Activated naive CD4-positive, alpha-beta T cell treated with anti-CD3 and anti-CD28 coated beads, Interleukin-2, amount 50 U/mL, for 72 hours (primary cell): ENCODE results near the gene GRM1. TPM values are rescaled to one million over a fixed set of nuclear protein-coding genes. Genes with fewer than 3 reads are reported as not detected.
A peak's percentile ranks its signal among the peaks of the same experiment; 100 is the strongest.

Experiments
- ATAC-seq, 2 donors: fragments of 150-1000 bp; cut with Tn5 transposase; 2 replicates each; pipeline ENCODE4 v1.10.0; 2021; ENCODE audit warnings: mild to moderate bottlenecking in 2 of 2, moderate library complexity in 2 of 2
- DNase-seq, 2 donors: peaks; one replicate each; pipeline ENCODE4 v3.0.0; 2021 to 2022; ENCODE audit warnings: low spot score in 2 of 2
- H3K27ac Mint-ChIP-seq, 2 donors: one replicate each; pipeline ENCODE4 v1.8.0; 2022; ENCODE audit warnings: mild to moderate bottlenecking in 2 of 2, mixed read lengths in 2 of 2
- H3K36me3 Mint-ChIP-seq, 2 donors: one replicate each; pipeline ENCODE4 v1.8.0; 2022; ENCODE audit warnings: mixed read lengths in 2 of 2
- H3K9me3 Mint-ChIP-seq, 2 donors: one replicate each; pipeline ENCODE4 v1.8.0; 2022; ENCODE audit warnings: mixed read lengths in 2 of 2
- total RNA-seq, 2 donors: library from RNA; stranded (reverse); gene quantifications; one replicate each; pipeline ENCODE4 v1.2.3, GENCODE V29; 2022

Gene GRM1
- not detected for total RNA-seq

- ATAC-seq (no peak), DNase-seq (no peak)
- Mint-ChIP-seq H3K36me3 (peaks cover 8 to 23% of the 10 kb centered on the region in 2 donors), H3K27ac (no peak within 1 kb of the TSS), H3K9me3 (no peaks in the 10 kb centered on the region)
These were observed at the start of gene GRM1 for GRCh38 chr6:146028851-146029572. Gene GRM1, plus strand, starts transcription at chr6:146029062. Its CDS starts 456 bp downstream, at chr6:146029518.

DNA sequence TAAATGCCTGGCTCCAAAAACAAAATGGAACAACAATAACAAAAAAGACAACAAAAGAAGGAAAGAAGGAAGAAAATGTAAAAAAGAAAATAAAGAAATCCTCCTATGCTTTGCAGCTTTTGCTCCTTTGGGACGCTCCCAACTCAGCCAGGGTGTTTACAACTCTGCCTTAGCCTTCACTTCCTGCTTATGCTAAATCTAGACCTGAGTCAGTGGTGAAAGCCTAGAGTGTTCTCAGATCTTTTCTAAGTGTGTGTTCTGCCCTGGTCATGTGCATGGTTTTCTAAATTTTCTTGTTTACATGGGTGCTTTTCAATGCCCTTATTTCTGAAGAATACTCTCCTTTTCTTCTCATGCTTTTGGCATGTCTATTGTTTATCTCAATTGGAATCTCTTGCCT is 19.5 kb upstream of the GRM1 start:
- DNase-seq (no peak), ATAC-seq (no peak)
- Mint-ChIP-seq H3K27ac (no peak overlapping the region), H3K36me3 (peaks cover 0 to 8% of the 10 kb centered on the region in 2 donors), H3K9me3 (peaks cover 11 to 13% of the 10 kb centered on the region in 2 donors)

DNA sequence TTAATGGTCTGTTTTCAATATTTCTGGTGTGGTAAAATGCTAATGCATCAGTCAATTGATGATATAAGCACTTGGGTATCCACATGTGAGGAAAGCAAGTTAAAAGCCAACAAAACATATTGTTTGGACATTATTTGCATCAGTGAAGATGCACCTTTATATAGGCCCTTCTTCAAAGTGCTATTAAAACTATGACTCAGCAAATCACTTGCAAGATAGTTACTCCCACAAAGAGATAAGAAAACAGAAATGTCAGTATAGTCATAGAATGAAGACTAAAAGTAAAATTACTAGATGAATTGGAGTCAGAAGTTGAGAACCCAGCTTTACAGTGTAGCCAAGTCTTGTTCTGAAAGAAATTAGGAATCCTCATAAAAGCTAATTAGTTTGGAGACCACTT is 14.6 kb upstream of the GRM1 start:
- ATAC-seq (no peak), DNase-seq (no peak)
- H3K27ac Mint-ChIP-seq: no peak overlapping the region
- H3K9me3 Mint-ChIP-seq: peaks cover 11 to 12% of the 10 kb centered on the region in 2 donors
- peaks cover 0 to 8% of the 10 kb centered on the region in 2 donors for H3K36me3 Mint-ChIP-seq

DNA sequence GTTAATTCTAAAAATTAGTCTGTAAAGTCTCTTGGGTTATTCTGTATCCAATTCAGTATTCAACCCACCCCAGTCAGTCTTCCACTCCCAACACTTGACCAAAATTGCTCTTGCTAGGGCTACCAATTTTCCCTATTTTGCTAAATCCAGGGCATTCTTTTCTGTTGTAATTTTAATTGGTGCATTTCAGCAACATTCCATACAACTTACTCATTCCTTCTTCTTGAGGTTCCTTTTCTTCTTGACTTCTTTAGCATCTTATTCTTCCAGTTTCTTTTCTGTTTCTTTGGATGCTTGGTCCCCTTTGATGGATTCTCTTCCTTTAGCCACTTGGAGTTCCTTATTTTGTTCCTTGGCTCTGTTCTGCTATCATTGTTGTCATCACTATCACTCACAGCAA is 11.2 kb upstream of the GRM1 start:
- no peak overlapping the region for H3K27ac Mint-ChIP-seq
- ATAC-seq: no peak
- no peak for DNase-seq
- H3K36me3 Mint-ChIP-seq: no peaks in the 10 kb centered on the region
- peaks cover 0 to under 1% of the 10 kb centered on the region in 2 donors for H3K9me3 Mint-ChIP-seq

GRCh38 chr6:146026873-146027272 is 2.0 kb upstream of the GRM1 start:
- DNase-seq: no peak
- no peak for ATAC-seq
- H3K9me3 Mint-ChIP-seq: no peaks in the 10 kb centered on the region
- no peak overlapping the region for H3K27ac Mint-ChIP-seq
- peaks cover 8 to 23% of the 10 kb centered on the region in 2 donors for H3K36me3 Mint-ChIP-seq

GRCh38 chr6:146027586-146028251 is 1.1 kb upstream of the GRM1 start:
- ATAC-seq: peak in 1 of 2 donors; percentile 11
- no peak for DNase-seq
- peak overlapping the region in 1 of 2 donors; percentile 11 for H3K27ac Mint-ChIP-seq
- no peaks in the 10 kb centered on the region for H3K9me3 Mint-ChIP-seq
- peaks cover 8 to 23% of the 10 kb centered on the region in 2 donors for H3K36me3 Mint-ChIP-seq

DNA sequence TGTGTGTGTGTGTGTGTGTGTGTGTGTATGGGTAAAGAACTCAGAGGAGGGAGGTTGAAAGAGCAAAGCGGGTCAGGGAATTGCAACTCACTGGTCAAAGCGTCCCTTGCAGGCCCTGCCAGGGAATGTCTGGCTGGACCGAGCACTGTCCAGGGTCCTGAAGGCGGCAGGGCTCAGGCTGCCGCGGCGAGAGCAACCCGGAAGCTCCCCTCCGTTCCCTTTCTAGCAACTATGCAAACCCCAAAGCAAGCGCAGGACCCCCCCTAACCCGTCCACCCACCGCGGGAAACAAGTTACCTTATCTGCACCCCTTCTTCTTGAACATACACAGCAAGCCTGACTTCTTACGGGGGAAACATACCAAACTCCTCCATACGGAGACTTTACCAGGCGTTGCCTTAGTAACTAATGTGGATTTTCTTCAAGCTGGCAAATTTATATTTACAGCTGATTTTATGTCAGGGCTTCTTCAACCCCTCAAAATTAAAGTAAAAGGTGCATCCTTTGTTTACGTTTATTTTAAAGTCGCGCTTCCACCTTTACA is 538 bp upstream of the GRM1 start:
- no peak overlapping the region for H3K27ac Mint-ChIP-seq
- peaks cover 8 to 23% of the 10 kb centered on the region in 2 donors for H3K36me3 Mint-ChIP-seq
- peak in 1 of 2 donors; percentile 53 for DNase-seq
- ATAC-seq: peak in 1 of 2 donors; percentile 58
- no peaks in the 10 kb centered on the region for H3K9me3 Mint-ChIP-seq

GRCh38 chr6:146029573-146030184 is 817 bp downstream of the GRM1 start:
- ATAC-seq (no peak), DNase-seq (no peak)
- peaks cover 8 to 23% of the 10 kb centered on the region in 2 donors for H3K36me3 Mint-ChIP-seq
- no peaks in the 10 kb centered on the region for H3K9me3 Mint-ChIP-seq
- no peak overlapping the region for H3K27ac Mint-ChIP-seq

- DNase-seq: no peak
- Mint-ChIP-seq H3K9me3 (no peaks in the 10 kb centered on the region), H3K27ac (no peak overlapping the region), H3K36me3 (peaks cover 8 to 17% of the 10 kb centered on the region in 2 donors)
- no peak for ATAC-seq
These were observed 3.5 kb downstream of the GRM1 start for GRCh38 chr6:146032387-146032786.

GRCh38 chr6:146040360-146040759 is 11.5 kb downstream of the GRM1 start:
- H3K9me3 Mint-ChIP-seq: peaks cover 24 to 26% of the 10 kb centered on the region in 2 donors
- no peak for DNase-seq

GRCh38 chr6:146041282-146041681 is 12.4 kb downstream of the GRM1 start:
- ATAC-seq: no peak
- no peak for DNase-seq
- peaks cover 0 to 21% of the 10 kb centered on the region in 2 donors for H3K36me3 Mint-ChIP-seq
- H3K9me3 Mint-ChIP-seq: peaks cover 24 to 26% of the 10 kb centered on the region in 2 donors
- H3K27ac Mint-ChIP-seq: no peak overlapping the region

More at GRCh38 chr6:146040360-146040759, 11.5 kb downstream of the GRM1 start:
- H3K27ac Mint-ChIP-seq: no peak overlapping the region
- ATAC-seq: no peak
- peaks cover 0 to 21% of the 10 kb centered on the region in 2 donors for H3K36me3 Mint-ChIP-seq

- Mint-ChIP-seq H3K9me3 (no peaks in the 10 kb centered on the region), H3K27ac (no peak overlapping the region), H3K36me3 (no peaks in the 10 kb centered on the region)
- ATAC-seq: no peak
- DNase-seq: no peak
These were observed 18.5 kb downstream of the GRM1 start for GRCh38 chr6:146047371-146047770.

DNA sequence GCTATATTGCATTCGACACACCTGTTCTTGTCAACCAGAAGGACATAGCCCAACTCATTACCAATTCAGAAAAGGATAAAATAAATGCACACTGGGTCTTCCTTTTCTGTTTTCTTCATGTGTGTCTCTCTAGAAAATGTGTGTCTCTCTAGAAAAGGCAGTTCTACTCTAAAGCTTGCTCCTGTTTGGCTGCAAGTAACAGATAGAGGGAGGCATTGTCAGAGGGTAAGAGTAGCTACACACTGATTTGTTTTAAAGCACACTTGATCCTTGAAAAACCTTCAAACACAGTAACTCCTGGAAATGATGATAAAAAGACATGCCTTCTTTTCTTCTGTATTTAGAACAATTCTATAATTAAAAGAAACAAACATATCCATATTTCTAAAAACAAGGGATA is 21.3 kb downstream of the GRM1 start:
- H3K27ac Mint-ChIP-seq: no peak overlapping the region
- ATAC-seq: no peak
- DNase-seq: no peak
- H3K36me3 Mint-ChIP-seq: no peaks in the 10 kb centered on the region
- no peaks in the 10 kb centered on the region for H3K9me3 Mint-ChIP-seq

GRCh38 chr6:146056506-146056905 is 27.6 kb downstream of the GRM1 start:
- Mint-ChIP-seq H3K27ac (no peak overlapping the region), H3K36me3 (no peaks in the 10 kb centered on the region), H3K9me3 (peaks cover 0 to 5% of the 10 kb centered on the region in 2 donors)
- ATAC-seq (no peak), DNase-seq (no peak)

DNA sequence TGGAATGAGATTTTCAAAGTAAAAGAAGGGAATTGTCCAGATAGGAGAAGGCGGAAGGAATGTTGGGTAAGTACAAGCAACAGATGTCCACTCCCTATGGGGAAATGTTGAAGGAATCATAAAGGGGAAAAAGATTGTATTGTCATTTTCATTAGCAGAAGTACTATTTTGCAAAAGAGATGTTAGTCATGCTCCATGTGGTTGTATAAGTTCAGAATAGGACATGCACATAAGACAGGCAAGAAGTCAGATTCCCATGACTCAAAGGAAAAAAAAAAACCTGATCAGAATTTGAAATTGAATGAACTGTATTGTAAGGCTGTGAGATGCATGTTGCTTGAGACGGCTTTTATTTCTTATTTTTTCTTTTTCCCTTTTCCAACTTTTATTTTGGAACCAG is 36.8 kb downstream of the GRM1 start:
- ATAC-seq (no peak), DNase-seq (no peak)
- Mint-ChIP-seq H3K9me3 (no peaks in the 10 kb centered on the region), H3K27ac (no peak overlapping the region), H3K36me3 (no peaks in the 10 kb centered on the region)

DNA sequence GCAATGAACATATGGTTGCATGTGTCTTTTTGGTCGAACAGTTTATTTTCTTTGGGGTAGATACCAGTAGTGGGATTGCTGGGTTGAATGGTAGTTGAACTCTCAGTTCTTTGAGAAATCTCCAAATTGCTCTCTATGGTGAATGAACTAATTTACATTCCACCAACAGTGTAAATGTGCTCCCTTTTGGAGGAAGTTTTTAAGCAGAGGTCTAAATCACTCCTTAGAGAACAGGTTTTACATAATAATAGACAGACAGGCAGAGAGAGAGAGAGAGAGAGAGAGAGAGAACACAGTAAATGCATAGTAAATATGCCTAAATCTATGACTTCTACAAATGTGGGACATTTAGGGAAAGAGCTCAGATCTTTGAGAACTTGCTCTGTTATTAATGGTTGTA is 37.6 kb downstream of the GRM1 start:
- no peak overlapping the region for H3K27ac Mint-ChIP-seq
- no peaks in the 10 kb centered on the region for H3K9me3 Mint-ChIP-seq
- ATAC-seq (no peak), DNase-seq (no peak)
- no peaks in the 10 kb centered on the region for H3K36me3 Mint-ChIP-seq

- ATAC-seq (no peak), DNase-seq (no peak)
- Mint-ChIP-seq H3K9me3 (no peaks in the 10 kb centered on the region), H3K36me3 (no peaks in the 10 kb centered on the region), H3K27ac (no peak overlapping the region)
These were observed 42.9 kb downstream of the GRM1 start for GRCh38 chr6:146071781-146072180.
